UCSD-AML1 (cell line): ENCODE measurements around the gene INTS14.
"Not testable (repeated sequence)": the region's sequence is repeated elsewhere in the genome, so short reads cannot be mapped to it uniquely, and the experiment has no call there.

Experiments used
- DNase-seq: peaks from one replicate; lab custom pipeline; 2025; ENCODE audit not compliant: unreplicated experiment; lab: John Stamatoyannopoulos, UW

The INTS14 gene

DNA sequence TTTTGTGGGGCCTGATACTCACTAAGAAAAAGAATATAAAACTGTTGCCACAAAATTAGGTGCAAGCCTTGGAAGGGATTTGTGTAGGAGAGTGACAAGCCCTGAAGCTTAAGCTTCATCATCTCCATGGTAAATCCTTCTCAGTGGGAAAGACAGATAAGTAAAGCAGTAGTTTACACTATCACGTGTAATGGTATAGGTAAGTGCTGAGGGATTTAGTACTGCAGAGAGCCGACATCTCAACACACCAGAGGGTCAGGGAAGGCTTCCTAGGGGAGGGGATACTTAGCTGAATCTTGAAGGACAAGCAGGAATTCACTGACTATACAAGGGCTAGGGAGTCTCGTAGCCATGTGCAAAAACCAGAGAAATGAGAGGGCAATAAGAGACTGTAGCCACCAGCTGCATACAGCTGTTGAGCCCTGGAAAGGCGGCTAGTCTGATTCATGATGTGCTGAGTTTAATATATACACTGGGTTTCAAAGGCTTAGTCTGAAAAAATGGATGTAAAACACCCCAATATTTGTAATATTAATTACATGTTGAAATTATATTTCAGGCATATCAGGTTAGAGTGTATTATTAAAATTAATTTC is 21.9 kb upstream of the INTS14 start:
- no peak for DNase-seq

DNA sequence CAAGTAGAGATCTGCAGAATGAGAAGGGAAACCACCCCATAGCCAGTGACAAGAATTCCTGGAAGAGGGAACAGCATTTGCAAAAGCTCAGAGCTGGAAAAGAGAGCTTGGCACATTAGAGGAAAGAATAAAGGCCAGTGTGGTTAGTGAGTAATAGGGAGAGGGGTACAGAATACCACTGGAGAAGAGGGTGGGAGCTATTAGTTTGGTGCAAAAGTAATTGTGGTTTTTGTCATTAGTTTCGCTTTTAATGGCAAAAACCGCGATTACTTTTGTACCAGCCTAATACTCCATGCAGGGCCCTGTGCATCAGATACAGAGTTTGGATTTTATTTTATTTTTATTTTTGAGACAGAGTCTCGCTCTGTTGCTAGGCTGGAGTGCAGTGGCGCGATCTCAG is 20.6 kb upstream of the INTS14 start:
- DNase-seq = no peak

DNA sequence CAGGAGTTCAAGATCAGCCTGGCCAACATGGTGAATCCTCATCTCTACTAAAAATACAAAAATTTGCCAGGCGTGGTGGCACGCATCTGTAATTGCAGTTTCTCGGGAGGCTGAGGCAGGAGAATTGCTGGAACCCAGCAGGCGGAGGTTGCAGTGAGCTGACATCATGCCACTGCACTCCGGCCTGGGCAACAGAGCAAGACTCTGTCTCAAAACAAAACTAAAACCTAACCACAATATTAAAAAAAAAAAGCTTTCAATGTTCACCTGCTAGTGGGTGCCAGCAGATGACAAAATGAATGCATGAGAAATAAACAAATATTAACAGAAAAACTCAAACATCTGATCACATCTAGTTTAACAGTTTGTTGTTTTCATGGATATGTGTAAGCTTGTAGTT is 19.8 kb upstream of the INTS14 start:
- no peak for DNase-seq

GRCh38 chr15:65629548-65629947 is 18.6 kb upstream of the INTS14 start:
- no peak for DNase-seq

DNA sequence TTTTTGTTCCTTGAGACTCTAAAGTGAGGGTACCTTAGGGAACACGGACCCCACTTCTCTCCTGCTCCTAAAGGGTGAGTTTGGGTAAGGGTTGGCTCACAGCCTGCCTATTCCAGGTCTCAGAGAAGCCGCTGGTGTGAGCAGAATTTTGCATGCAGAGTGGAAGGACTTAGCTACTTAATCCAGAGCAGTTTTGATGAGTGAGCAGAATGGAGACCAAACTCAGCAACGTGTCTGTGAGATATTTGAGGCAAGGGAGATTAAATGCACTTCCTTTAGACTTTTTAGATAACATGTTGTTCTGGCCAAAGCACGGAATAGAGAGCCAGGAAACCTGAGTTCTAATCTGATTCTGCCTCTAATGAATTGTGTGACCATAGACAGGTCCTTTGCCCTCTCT is 15.9 kb upstream of the INTS14 start:
- DNase-seq = no peak

DNA sequence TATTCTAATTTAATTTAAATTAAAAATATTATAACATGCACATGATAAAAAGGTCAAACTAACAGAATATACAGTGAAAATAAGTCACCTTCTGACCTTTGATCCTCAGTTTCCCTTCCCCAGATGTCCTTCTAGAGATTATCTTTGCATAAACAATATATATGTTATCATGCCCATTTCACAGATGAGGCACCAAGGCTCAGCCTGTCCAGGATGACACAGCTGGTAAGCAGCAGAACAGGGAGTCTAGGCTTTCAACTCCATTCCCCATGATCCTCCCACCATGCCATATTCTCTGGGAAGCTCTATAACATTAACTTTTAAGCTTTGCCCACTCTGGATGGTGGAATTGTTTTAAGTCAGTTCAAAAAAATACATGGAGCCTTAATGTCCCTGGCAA is 12.2 kb upstream of the INTS14 start:
- DNase-seq = no peak

DNA sequence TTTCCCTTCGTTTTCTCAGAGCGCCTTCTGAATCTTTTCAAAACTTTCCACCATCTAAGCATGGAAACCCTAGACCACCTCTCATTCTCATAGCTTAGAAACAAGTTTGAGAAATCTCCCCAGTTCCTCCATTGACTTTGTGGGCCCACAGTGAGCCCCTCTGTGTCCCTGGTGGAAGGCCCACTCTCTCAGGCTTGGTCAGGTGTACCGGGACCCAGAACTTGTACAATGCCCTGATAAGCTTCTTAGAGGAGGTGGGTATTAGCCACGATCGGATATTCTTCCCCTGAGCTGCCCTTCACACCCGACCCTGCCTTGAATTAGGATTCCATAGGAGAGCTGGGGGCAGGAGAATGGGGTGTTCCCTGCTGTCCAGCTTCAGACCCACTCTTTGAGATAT is 10.7 kb upstream of the INTS14 start, which contains the start of gene SLC24A1:
Gene SLC24A1, plus strand, starts transcription at position 301 of the 400 bp plus-strand sequence. CDS start 2,143 bp downstream, outside the sequence.
- no peak for DNase-seq

DNA sequence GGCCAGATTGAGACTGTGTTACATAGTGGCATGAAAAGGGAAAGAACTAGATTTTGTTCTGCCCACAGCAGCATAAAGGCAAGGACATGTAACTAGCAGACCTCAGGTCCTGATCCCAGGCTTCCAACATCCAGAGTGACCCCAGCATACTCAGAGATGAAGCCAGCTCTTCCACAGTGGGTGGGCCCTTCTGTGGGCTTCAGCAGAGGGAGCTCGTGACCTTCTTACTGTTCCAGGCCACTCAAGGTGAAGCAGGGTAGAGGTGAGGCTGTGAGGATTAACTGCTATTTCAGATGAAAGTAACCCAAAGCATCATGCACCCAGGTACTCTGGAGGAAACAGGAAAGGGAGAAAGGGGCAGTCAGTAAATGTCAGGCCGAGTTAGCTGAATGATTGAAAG is 9.9 kb upstream of the INTS14 start:
- no peak for DNase-seq

- no peak for DNase-seq
These were observed 8.8 kb upstream of the INTS14 start for GRCh38 chr15:65619626-65620290.

- DNase-seq = no peak
These were observed 7.7 kb upstream of the INTS14 start for GRCh38 chr15:65618560-65619109.

- DNase-seq = not testable (repeated sequence)
These were observed 5.0 kb upstream of the INTS14 start for GRCh38 chr15:65615887-65616286.

DNA sequence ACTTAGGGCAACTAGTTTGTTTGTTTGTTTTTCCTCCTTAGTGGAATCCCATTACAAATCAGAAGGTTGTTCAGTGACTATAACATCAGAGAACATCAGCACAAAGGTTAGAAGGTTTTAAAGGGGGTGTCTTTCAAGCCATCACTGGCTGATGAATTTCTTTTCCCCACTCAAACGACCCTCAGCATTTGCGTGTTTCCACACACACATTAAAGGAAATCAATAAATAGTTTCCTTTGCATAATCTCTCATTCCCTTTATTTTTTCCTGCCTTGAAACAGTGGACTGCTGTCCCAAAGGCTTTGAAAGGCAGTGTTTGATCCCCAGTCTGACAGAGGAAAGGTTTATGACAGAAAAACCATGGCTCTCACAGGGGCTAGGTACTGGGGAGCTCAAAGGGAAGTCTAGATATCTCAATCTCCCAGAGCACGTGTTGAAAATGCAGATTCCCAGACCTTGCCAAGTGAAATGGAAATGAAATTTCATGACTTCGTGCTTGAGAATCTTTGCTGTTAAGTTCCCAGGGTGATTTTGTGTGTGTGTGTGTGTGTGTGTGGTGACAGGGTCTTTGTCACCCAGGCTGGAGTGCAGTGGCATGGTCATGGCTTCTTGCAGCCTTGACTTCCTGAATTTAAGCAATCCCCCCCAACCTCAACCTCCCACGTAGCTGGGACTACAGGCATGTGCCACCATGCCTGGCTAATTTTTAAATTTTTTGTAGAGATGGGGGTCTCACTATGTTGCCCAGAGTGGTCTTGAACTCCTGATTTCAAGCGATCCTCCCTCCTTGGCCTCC is 2.2 kb upstream of the INTS14 start:
- DNase-seq = no peak

DNA sequence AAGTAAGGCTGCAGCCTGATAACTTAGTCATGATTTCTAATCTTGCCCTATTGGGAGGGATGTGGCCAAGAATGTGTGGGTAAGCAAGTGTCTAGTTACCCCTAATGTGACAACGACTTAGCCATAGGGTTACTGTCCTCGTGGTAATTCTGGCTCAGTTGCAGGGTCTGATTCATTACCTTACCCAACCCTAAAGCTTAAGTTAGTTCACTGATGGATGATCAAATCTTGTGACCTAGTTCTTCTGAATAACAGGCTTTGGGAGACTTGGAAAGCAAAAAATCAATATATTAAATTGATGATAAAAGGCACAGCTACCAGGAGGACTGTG is 1.6 kb upstream of the INTS14 start:
- DNase-seq = no peak

DNA sequence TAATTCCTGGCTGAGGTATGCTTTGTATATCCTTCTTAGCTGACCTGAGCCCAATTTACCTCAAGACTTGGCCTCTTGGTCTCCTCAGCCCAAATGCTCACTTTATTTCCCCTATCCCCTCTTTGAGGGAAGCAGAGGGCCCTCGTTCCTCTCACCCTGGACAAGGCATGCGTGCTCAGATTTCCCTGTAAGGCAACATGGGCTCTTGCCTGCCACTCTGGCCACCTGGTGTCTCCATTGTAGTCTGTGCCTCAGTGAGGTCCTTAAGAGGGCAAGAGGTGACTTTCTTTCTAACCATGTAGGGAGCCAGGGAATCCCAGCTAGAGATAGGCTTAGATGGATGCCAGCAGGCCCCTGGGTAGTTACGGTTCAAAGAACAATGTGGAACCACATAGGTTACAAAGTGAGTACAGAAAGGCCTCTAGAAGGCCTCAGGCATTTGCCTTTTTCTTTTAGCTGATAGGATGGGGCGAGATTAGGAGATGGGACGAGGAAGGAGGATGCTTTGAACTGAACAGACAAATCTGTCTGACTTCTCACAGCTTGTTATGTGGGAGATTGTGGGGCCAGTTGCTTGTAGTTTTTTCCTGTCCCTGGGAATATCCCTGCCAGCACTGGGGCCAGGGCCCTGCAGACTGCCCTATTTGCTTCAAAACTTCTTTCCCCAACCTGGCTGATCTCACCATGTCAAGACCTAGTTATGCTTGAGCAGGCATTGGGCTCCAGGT is 1.1 kb upstream of the INTS14 start:
- DNase-seq = no peak

DNA sequence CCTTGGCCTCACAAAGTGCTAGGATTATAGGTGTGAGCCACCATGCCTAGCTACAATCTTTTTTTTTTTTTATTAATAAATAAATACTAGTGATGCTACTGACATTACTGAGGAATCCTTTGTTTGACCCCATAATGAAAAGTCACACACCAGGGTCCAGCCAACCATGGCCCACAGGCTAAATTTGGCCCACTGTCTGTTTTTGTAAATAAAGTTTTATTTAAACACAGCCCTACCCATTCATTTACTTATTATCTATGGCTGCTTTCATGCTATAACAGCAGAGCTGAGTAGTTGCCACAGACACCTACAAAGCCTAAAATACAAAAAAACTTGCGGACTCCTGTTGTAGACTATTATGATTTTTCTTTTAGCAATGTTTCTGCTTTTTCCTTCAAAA is 7.4 kb downstream of the INTS14 start:
- DNase-seq = no peak

GRCh38 chr15:65603134-65603533 is 7.8 kb downstream of the INTS14 start:
- DNase-seq = no peak

DNA sequence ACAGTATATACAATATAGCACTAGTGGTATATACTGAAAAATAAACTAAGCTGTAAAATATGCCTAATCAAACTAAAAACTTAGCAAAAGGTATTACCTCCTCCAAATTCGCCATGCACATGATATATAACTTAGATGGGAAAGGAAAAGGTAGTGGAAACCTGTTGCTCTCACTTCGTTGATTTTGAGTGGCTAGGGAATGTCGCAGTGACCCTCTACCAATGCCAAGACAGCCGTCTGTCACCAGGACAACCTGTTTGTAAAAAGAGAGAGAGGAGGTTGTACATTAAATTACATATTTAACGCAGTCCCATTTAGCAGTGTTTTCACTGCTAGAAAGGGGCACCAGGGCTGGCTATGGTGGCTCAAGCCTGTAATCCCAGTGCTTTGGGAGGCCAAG is 11.3 kb downstream of the INTS14 start:
- DNase-seq = no peak

DNA sequence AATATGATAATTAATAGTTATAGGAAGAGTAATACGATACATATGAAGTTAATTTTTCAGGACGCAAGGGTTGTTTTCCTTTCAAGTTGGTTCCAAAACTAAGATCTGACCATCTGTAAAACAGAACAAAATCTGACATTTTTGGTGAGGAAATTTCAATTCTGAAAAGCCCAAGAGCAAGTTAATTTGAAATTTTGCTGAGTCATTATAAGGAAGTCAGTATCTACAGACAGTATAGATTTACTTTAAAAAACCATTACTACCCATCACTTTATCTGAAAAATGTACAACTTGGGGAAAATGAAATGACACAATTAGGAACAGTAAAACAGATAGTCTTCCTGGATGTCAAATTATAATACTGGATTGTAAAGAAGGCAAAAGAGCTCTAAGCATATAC is 12.5 kb downstream of the INTS14 start:
- no peak for DNase-seq

- no peak for DNase-seq
These were observed 15.0 kb downstream of the INTS14 start for GRCh38 chr15:65595960-65596359.

- no peak for DNase-seq
These were observed 23.8 kb downstream of the INTS14 start for GRCh38 chr15:65587094-65587493.

DNA sequence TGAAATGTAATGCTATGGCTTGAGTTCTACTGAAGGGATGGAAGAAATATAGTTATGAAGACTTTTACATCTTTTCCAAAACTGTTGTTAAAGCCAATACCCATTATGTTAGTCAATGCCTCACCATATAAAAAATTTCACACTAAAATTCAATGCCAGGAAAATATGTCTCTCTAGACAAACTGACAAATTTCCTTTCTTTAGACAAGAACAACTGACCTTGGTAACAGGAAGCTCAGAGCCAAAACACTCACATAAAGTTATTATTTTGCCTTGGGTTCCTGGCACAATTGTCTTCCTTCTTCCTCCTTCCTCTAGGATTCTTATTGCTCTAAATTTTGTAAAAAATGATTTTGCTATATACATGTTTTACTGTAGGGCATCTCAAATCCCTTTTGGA is 26.7 kb downstream of the INTS14 start:
- DNase-seq = no peak
